ENCODE data around the gene CCDC146.
A peak's percentile ranks its signal among the peaks of the same experiment; 100 is the strongest.
"Not testable (repeated sequence)": the region's sequence is repeated elsewhere in the genome, so short reads cannot be mapped to it uniquely, and the experiment has no call there.

Gene CCDC146

GRCh38 chr7:77128582-77129410, 6.4 kb downstream of the CCDC146 start:
- in situ Hi-C loops (cut with HindIII; ENCODE audit: low sequenced_read_pairs); DNase-seq (ENCODE audit: low read depth, low spot score): not testable (repeated sequence)

GRCh38 chr7:77131781-77132180, 9.4 kb downstream of the CCDC146 start:
- in situ Hi-C loops (cut with HindIII; ENCODE audit: low sequenced_read_pairs); DNase-seq (ENCODE audit: low read depth, low spot score); H3K4me3 ChIP-seq (ENCODE audit: low read depth, low read length): not testable (repeated sequence)

More at GRCh38 chr7:77128582-77129410, 6.4 kb downstream of the CCDC146 start:
- not testable (repeated sequence) for H3K4me3 ChIP-seq (ENCODE audit: low read depth, low read length)

- DNase-seq (ENCODE audit: low read depth, low spot score); in situ Hi-C loops (cut with HindIII; ENCODE audit: low sequenced_read_pairs): not testable (repeated sequence)
Observed at GRCh38 chr7:77138668-77139067, 16.3 kb downstream of the CCDC146 start.

GRCh38 chr7:77140291-77140690, 17.9 kb downstream of the CCDC146 start:
- DNase-seq (ENCODE audit: low read depth, low spot score); H3K4me3 ChIP-seq (ENCODE audit: low read depth, low read length); in situ Hi-C loops (cut with HindIII; ENCODE audit: low sequenced_read_pairs): not testable (repeated sequence)

More at GRCh38 chr7:77138668-77139067, 16.3 kb downstream of the CCDC146 start:
- H3K4me3 ChIP-seq (ENCODE audit: low read depth, low read length), result not testable (repeated sequence)

- H3K4me3 ChIP-seq (ENCODE audit: low read depth, low read length); in situ Hi-C loops (cut with HindIII; ENCODE audit: low sequenced_read_pairs): not testable (repeated sequence)
- DNase-seq (ENCODE audit: low read depth, low spot score), result peak; percentile 32
Observed at GRCh38 chr7:77152232-77152631, 29.8 kb downstream of the CCDC146 start.

DNA sequence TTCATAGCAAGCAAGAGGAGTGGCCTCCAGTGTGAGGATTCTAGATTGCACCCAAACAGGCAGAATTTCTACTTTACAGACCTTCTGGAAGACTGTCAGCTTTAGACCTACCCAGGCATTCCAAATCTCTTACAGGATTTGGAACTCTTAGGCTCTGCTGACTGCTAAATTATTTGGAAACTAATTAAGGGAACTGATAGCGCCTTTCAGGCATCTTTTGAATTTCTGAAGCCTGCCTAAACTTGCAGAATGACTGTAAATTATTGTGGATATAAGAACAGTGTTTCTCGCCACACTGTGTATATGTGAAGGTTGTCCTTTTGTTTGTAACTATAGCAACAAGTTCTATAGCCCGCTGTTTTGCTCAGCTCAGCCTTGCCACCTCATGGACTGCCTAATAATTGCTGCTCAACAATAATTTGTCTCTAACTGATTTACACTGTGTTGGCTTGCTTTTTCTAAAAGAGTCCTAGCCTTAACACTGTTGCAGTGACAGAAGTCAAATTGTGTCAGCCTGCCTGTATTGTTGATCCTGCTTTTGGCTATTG, 32.6 kb downstream of the CCDC146 start:
- H3K4me3 ChIP-seq (ENCODE audit: low read depth, low read length); DNase-seq (ENCODE audit: low read depth, low spot score); in situ Hi-C loops (cut with HindIII; ENCODE audit: low sequenced_read_pairs): not testable (repeated sequence)

DNA sequence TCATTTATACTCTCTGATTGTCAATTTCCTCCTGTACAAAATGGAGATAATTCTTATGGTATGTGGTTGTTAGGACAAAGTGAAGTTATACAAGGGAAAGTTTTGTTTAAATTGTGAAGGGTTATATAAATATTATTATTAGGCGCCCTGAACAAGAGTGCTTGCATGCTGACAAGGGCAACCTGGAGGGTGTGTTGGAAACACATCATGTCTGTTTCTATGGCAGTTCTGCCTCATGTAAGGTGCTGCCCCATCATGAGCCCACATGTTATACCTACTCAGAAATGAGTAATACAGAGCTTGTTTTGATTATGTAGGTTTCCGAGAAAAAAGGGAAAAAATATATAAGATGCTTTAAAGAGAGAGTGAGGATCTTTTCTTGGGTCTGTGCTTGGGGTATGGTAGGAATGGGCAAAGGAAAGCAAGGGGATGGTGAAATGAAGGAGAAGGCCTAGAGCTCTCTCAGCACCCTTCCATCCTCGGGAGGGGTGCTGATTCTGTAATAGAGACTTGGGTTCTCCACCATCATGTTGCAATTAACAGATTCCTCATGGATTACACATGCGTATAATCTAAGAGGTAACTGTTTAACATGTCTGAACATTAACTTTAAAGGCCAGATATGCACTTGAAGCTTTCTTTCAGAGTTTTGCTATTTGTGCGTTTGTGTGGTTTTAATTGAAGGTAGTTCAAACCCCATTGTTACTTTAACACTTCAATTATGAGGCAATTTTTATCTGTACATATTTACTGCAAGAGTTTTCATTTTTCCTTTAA, 33.4 kb downstream of the CCDC146 start:
- DNase-seq (ENCODE audit: low read depth, low spot score); in situ Hi-C loops (cut with HindIII; ENCODE audit: low sequenced_read_pairs); H3K4me3 ChIP-seq (ENCODE audit: low read depth, low read length): not testable (repeated sequence)

GRCh38 chr7:77157034-77157433, 34.6 kb downstream of the CCDC146 start:
- in situ Hi-C loops (cut with HindIII; ENCODE audit: low sequenced_read_pairs); DNase-seq (ENCODE audit: low read depth, low spot score); H3K4me3 ChIP-seq (ENCODE audit: low read depth, low read length): not testable (repeated sequence)

DNA sequence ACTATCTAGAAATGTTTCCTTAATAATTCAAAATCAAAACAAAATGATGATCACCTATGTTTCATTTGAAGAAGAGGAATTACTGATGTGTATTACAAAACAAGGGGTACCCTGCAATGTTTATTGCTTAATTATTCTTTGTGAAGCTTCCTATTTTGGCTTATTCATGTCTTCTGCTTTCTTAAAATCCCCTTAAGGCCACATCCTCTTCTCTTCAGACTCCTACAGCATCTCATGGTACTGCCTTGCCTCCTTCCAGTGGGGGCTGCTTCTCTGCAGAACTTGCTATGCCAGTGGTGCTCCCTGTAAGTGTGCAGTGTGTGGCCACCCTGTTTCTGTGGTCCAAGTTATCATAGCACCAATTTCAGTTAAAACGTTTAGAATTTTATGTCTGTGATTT, 35.0 kb downstream of the CCDC146 start:
- no peak overlapping the region for H3K4me3 ChIP-seq (ENCODE audit: low read depth, low read length)
- in situ Hi-C loops (cut with HindIII; ENCODE audit: low sequenced_read_pairs), result no loop called here
- DNase-seq (ENCODE audit: low read depth, low spot score), result peak; percentile 43
- TF ChIP-seq, protein P1, sequence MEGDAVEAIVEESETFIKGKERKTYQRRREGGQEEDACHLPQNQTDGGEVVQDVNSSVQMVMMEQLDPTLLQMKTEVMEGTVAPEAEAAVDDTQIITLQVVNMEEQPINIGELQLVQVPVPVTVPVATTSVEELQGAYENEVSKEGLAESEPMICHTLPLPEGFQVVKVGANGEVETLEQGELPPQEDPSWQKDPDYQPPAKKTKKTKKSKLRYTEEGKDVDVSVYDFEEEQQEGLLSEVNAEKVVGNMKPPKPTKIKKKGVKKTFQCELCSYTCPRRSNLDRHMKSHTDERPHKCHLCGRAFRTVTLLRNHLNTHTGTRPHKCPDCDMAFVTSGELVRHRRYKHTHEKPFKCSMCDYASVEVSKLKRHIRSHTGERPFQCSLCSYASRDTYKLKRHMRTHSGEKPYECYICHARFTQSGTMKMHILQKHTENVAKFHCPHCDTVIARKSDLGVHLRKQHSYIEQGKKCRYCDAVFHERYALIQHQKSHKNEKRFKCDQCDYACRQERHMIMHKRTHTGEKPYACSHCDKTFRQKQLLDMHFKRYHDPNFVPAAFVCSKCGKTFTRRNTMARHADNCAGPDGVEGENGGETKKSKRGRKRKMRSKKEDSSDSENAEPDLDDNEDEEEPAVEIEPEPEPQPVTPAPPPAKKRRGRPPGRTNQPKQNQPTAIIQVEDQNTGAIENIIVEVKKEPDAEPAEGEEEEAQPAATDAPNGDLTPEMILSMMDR (IDR thresholded peaks at IDR 0.05; ENCODE audit: low read depth, low read length), result no peak

- H3K4me3 ChIP-seq (ENCODE audit: low read depth, low read length); in situ Hi-C loops (cut with HindIII; ENCODE audit: low sequenced_read_pairs); DNase-seq (ENCODE audit: low read depth, low spot score): not testable (repeated sequence)
Observed at GRCh38 chr7:77171073-77171472, 48.7 kb downstream of the CCDC146 start.

- in situ Hi-C loops (cut with HindIII; ENCODE audit: low sequenced_read_pairs); H3K4me3 ChIP-seq (ENCODE audit: low read depth, low read length): not testable (repeated sequence)
- DNase-seq (ENCODE audit: low read depth, low spot score), result peak; percentile 52
Observed at GRCh38 chr7:77172437-77173172, 50.2 kb downstream of the CCDC146 start.

GRCh38 chr7:77174418-77174817, 52.0 kb downstream of the CCDC146 start:
- DNase-seq (ENCODE audit: low read depth, low spot score); H3K4me3 ChIP-seq (ENCODE audit: low read depth, low read length); in situ Hi-C loops (cut with HindIII; ENCODE audit: low sequenced_read_pairs): not testable (repeated sequence)

- in situ Hi-C loops (cut with HindIII; ENCODE audit: low sequenced_read_pairs); H3K4me3 ChIP-seq (ENCODE audit: low read depth, low read length); DNase-seq (ENCODE audit: low read depth, low spot score): not testable (repeated sequence)
Observed at GRCh38 chr7:77175274-77175800, 52.9 kb downstream of the CCDC146 start.

DNA sequence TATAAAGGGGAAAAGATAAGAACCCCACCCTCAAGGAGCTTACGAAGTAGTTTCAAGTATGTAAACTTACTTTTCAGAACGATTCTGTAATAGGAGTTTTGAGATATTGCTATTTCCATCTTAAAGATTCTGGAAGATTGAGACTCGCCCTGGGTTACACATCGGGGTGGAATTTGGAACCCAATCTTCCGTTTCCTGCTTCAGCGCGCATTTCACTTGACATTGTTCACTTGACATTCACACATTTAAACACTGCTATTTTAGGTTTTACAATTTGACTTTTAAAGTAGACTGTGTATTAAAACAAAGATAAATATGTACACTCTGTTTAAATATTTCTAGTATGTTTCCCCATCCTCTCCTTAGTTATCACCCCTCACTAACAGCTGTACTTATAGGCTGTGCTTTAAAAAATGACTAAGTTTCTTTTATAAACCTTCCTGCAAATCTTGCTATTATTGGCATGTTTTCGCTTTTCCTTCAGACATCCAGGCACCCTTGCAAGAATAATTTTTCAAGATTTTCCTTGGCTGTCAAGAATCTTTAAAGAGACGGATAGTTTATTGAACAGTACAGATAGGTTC, 55.0 kb downstream of the CCDC146 start:
- DNase-seq (ENCODE audit: low read depth, low spot score); in situ Hi-C loops (cut with HindIII; ENCODE audit: low sequenced_read_pairs); H3K4me3 ChIP-seq (ENCODE audit: low read depth, low read length): not testable (repeated sequence)

- DNase-seq (ENCODE audit: low read depth, low spot score); in situ Hi-C loops (cut with HindIII; ENCODE audit: low sequenced_read_pairs); H3K4me3 ChIP-seq (ENCODE audit: low read depth, low read length): not testable (repeated sequence)
Observed at GRCh38 chr7:77178024-77178423, 55.6 kb downstream of the CCDC146 start.
